SJCRH30 (cell line): ENCODE measurements around the gene DRG2. TPM values are rescaled to one million over a fixed set of nuclear protein-coding genes. Genes with fewer than 3 reads are reported as not detected.

Experiments
- DNase-seq, 2 experiments: peaks; one replicate each; pipeline ENCODE4 v3.0.0-alpha.2; 2015 to 2020
- H3K27ac ChIP-seq: fragments of 250-450 bp; sonication (Bioruptor Pico); 2 replicates; pipeline ENCODE4 v1.5.1; 2020; ENCODE audit warnings: mild to moderate bottlenecking, moderate library complexity
- H3K27me3 ChIP-seq: fragments of 250-450 bp; sonication (Bioruptor Pico); 2 replicates; pipeline ENCODE4 v1.5.1; 2020; ENCODE audit warnings: mild to moderate bottlenecking, moderate library complexity
- H3K36me3 ChIP-seq: fragments of 250-450 bp; sonication (Bioruptor Pico); 2 replicates; pipeline ENCODE4 v1.5.1; 2020; ENCODE audit warnings: mild to moderate bottlenecking, moderate library complexity
- H3K4me1 ChIP-seq: fragments of 250-450 bp; sonication (Bioruptor Pico); 2 replicates; pipeline ENCODE4 v1.5.1; 2020; ENCODE audit warnings: mild to moderate bottlenecking, moderate library complexity
- H3K4me3 ChIP-seq: fragments of 250-450 bp; sonication (Bioruptor Pico); 2 replicates; pipeline ENCODE4 v1.5.1; 2020; ENCODE audit warnings: mild to moderate bottlenecking, moderate library complexity
- H3K9me3 ChIP-seq: fragments of 250-450 bp; sonication (Bioruptor Pico); replicated peaks from 2 replicates; pipeline ENCODE4 v1.5.1; 2020; ENCODE audit warnings: mild to moderate bottlenecking, moderate library complexity
- total RNA-seq: library from RNA; depleted of rRNA; stranded (reverse); fragments of >200 nt; shearing (Covaris generic); gene quantifications from 2 replicates; pipeline ENCODE4 v1.2.3, GENCODE V29; 2014

The DRG2 gene
- total RNA-seq, 1 experiment from 2014 or later, result 72.2 TPM

GRCh38 chr17:18117533-18117932, 29.8 kb downstream of the DRG2 start:
- H3K36me3 ChIP-seq, result no peaks in the 10 kb centered on the region
- peaks cover 19% of the 10 kb centered on the region; the same call in 1 of the 2 replicates for H3K9me3 ChIP-seq
- no peak overlapping the region for H3K27ac ChIP-seq
- H3K4me3 ChIP-seq, result no peak overlapping the region
- H3K27me3 ChIP-seq, result no peaks in the 10 kb centered on the region
- DNase-seq, result peak in 1 of 2 experiments; percentile 54
- peaks cover 12% of the 10 kb centered on the region for H3K4me1 ChIP-seq

- peak; percentile 70 to 87 for DNase-seq
- no peak overlapping the region for H3K27ac ChIP-seq
- peaks cover 19% of the 10 kb centered on the region; the same call in 1 of the 2 replicates for H3K9me3 ChIP-seq
- H3K4me1 ChIP-seq, result peaks cover 12% of the 10 kb centered on the region
- no peak overlapping the region for H3K4me3 ChIP-seq
- no peaks in the 10 kb centered on the region; the same call in 1 of the 2 replicates for H3K27me3 ChIP-seq
- no peaks in the 10 kb centered on the region for H3K36me3 ChIP-seq
These were observed 30.5 kb downstream of the DRG2 start for GRCh38 chr17:18117982-18118975.

- Histone ChIP-seq H3K4me1 (peaks cover 12% of the 10 kb centered on the region), H3K27me3 (peaks cover 4% of the 10 kb centered on the region; the same call in 1 of the 2 replicates), H3K36me3 (no peaks in the 10 kb centered on the region), H3K9me3 (peaks cover 19% of the 10 kb centered on the region; the same call in 1 of the 2 replicates), H3K27ac (no peak overlapping the region), H3K4me3 (no peak overlapping the region)
- DNase-seq, result no peak
These were observed 31.5 kb downstream of the DRG2 start for GRCh38 chr17:18119166-18119745.

- Histone ChIP-seq H3K4me1 (peaks cover 12% of the 10 kb centered on the region), H3K36me3 (no peaks in the 10 kb centered on the region), H3K4me3 (no peak overlapping the region), H3K27me3 (peaks cover 11% of the 10 kb centered on the region; the same call in 1 of the 2 replicates), H3K9me3 (peaks cover 19% of the 10 kb centered on the region; the same call in 1 of the 2 replicates), H3K27ac (no peak overlapping the region)
- DNase-seq, result no peak
These were observed 32.2 kb downstream of the DRG2 start for GRCh38 chr17:18119938-18120337.

- no peaks in the 10 kb centered on the region for H3K36me3 ChIP-seq
- H3K27me3 ChIP-seq, result peaks cover 13% of the 10 kb centered on the region; the same call in 1 of the 2 replicates
- no peak overlapping the region for H3K4me3 ChIP-seq
- peaks cover 12% of the 10 kb centered on the region for H3K4me1 ChIP-seq
- no peak overlapping the region for H3K27ac ChIP-seq
- no peak for DNase-seq
- peaks cover 19% of the 10 kb centered on the region; the same call in 1 of the 2 replicates for H3K9me3 ChIP-seq
These were observed 32.8 kb downstream of the DRG2 start for GRCh38 chr17:18120461-18121017.

- peaks cover 13% of the 10 kb centered on the region; the same call in 1 of the 2 replicates for H3K27me3 ChIP-seq
- H3K4me1 ChIP-seq, result peaks cover 12% of the 10 kb centered on the region
- H3K9me3 ChIP-seq, result peaks cover 19% of the 10 kb centered on the region; the same call in 1 of the 2 replicates
- no peaks in the 10 kb centered on the region for H3K36me3 ChIP-seq
- no peak for DNase-seq
- no peak overlapping the region for H3K4me3 ChIP-seq
- no peak overlapping the region for H3K27ac ChIP-seq
These were observed 33.6 kb downstream of the DRG2 start for GRCh38 chr17:18121144-18121910.

- Histone ChIP-seq H3K9me3 (peaks cover 19% of the 10 kb centered on the region; the same call in 1 of the 2 replicates), H3K4me1 (peaks cover 4% of the 10 kb centered on the region), H3K4me3 (no peak overlapping the region), H3K27ac (no peak overlapping the region), H3K36me3 (no peaks in the 10 kb centered on the region), H3K27me3 (peaks cover 13% of the 10 kb centered on the region; the same call in 1 of the 2 replicates)
- DNase-seq, result no peak
These were observed 35.4 kb downstream of the DRG2 start for GRCh38 chr17:18122990-18123753.

- Histone ChIP-seq H3K36me3 (no peaks in the 10 kb centered on the region), H3K4me1 (no peaks in the 10 kb centered on the region), H3K4me3 (no peak overlapping the region), H3K9me3 (peaks cover 8% of the 10 kb centered on the region; the same call in 1 of the 2 replicates), H3K27me3 (peaks cover 21% of the 10 kb centered on the region), H3K27ac (no peak overlapping the region)
- DNase-seq, result no peak
These were observed 36.8 kb downstream of the DRG2 start for GRCh38 chr17:18124345-18125126.

- Histone ChIP-seq H3K36me3 (no peaks in the 10 kb centered on the region), H3K4me1 (no peaks in the 10 kb centered on the region), H3K27ac (no peak overlapping the region), H3K9me3 (no peaks in the 10 kb centered on the region), H3K27me3 (peaks cover 49% of the 10 kb centered on the region), H3K4me3 (no peak overlapping the region)
- DNase-seq, result no peak
These were observed 41.3 kb downstream of the DRG2 start for GRCh38 chr17:18129041-18129502.

GRCh38 chr17:18132711-18133110, 45.0 kb downstream of the DRG2 start:
- no peaks in the 10 kb centered on the region for H3K36me3 ChIP-seq
- peaks cover 54% of the 10 kb centered on the region for H3K27me3 ChIP-seq
- no peak overlapping the region for H3K27ac ChIP-seq
- DNase-seq, result no peak
- no peak overlapping the region for H3K4me3 ChIP-seq
- no peaks in the 10 kb centered on the region for H3K4me1 ChIP-seq
- H3K9me3 ChIP-seq, result no peaks in the 10 kb centered on the region

- no peak overlapping the region for H3K27ac ChIP-seq
These were observed 48.6 kb downstream of the DRG2 start for GRCh38 chr17:18136357-18136756.

GRCh38 chr17:18138065-18138749, 50.5 kb downstream of the DRG2 start:
- DNase-seq, result no peak
- H3K36me3 ChIP-seq, result no peaks in the 10 kb centered on the region
- peaks cover 21% of the 10 kb centered on the region for H3K27me3 ChIP-seq
- no peak overlapping the region for H3K4me3 ChIP-seq
- no peaks in the 10 kb centered on the region for H3K9me3 ChIP-seq
- no peaks in the 10 kb centered on the region for H3K4me1 ChIP-seq
- H3K27ac ChIP-seq, result no peak overlapping the region

More at GRCh38 chr17:18136357-18136756, 48.6 kb downstream of the DRG2 start:
- H3K27me3 ChIP-seq, result peaks cover 37% of the 10 kb centered on the region
- DNase-seq, result no peak
- no peaks in the 10 kb centered on the region for H3K36me3 ChIP-seq
- no peaks in the 10 kb centered on the region for H3K4me1 ChIP-seq
- H3K4me3 ChIP-seq, result no peak overlapping the region
- H3K9me3 ChIP-seq, result no peaks in the 10 kb centered on the region
